Dermis lymphatic vessel endothelial cell (primary cell): ENCODE data around the gene FAM222B. TPM values are rescaled to one million over a fixed set of nuclear protein-coding genes. Genes with fewer than 3 reads are reported as not detected.

Experiments used
- total RNA-seq: library from RNA; depleted of rRNA; stranded (reverse); fragments of >200 nt; gene quantifications from 2 replicates; pipeline ENCODE4 v1.2.1, GENCODE V29; 2014

Gene FAM222B
- 6.0 and 7.9 TPM in 2 replicates for total RNA-seq

DNA sequence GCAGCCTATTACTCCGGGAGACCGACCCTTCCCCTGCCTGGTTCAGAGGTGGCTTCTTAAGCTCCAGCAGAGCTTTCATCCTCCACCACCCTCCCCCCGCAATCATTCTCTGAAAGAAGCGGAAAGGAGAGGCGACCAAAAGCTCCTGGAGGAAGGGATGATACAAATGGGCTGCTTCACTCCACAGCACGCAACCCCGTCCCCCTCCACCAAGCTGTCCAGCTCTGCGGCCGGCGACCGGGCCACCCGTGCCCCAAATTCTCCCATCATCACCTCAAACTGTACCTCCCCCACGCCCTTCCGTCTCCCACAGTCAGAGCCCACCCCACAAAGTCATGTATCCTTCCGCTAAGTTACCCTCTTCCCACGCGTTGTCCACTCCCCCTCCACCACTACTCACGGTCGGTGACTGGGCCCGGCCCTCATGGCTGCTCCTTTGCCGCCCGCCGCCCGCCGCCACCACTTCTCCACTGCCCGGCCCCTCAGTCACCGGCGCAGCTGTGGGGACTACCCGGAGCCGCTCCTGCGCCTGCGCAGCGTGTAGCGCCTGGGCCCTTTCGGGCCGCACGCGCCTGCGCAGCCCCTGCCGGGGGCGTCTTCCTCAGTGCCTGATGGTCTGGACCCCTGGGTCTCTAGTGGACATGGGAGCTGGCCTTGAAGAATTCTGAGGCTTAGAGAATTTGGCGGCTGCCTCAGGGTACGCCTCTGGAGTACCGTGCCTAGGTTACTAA lies at the start of gene FAM222B:
FAM222B (minus strand) TSS at position 509 of the 731 bp plus-strand sequence. CDS start 76,123 bp downstream, outside the sequence.

GRCh38 chr17:28854457-28855335 lies 12.1 kb upstream of the FAM222B start, which contains the start of gene ERAL1:
TSS of gene ERAL1 (plus strand) at chr17:28855016. CDS start at chr17:28855035, 19 bp downstream.

GRCh38 chr17:28743243-28744103 lies 99.1 kb downstream of the FAM222B start, which contains the start of gene TRAF4:
TSS of gene TRAF4 (plus strand) at chr17:28744011. CDS start at chr17:28744113, 102 bp downstream.

GRCh38 chr17:28728364-28729200 lies 114.0 kb downstream of the FAM222B start, which contains the start of gene NEK8:
TSS of gene NEK8 (plus strand) at chr17:28728788. CDS start at chr17:28728814, 26 bp downstream.

DNA sequence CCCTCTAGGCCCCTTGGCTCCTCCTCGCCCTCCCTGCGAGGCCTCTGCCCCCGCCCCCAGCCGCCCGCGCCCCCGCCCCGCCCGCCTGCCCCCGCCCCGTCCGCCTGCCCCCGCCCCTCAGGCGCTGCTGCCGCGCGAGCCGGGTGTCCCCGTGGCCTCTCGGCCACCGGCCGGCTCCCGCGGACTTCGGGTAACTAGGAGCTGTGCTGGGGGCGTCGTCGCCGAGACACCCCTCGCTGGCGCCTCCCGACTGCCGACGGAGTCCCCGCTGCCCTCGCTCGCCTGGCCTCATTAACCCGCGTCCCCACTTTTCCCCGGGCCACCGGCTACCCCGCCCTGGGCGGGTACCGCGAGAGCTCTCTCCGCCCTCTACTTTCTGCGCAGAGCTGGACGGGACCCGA lies 116.4 kb downstream of the FAM222B start, which contains the start of gene TLCD1:
TLCD1 (minus strand) TSS at position 8 of the 401 bp plus-strand sequence. CDS start 136 bp downstream, outside the sequence.

DNA sequence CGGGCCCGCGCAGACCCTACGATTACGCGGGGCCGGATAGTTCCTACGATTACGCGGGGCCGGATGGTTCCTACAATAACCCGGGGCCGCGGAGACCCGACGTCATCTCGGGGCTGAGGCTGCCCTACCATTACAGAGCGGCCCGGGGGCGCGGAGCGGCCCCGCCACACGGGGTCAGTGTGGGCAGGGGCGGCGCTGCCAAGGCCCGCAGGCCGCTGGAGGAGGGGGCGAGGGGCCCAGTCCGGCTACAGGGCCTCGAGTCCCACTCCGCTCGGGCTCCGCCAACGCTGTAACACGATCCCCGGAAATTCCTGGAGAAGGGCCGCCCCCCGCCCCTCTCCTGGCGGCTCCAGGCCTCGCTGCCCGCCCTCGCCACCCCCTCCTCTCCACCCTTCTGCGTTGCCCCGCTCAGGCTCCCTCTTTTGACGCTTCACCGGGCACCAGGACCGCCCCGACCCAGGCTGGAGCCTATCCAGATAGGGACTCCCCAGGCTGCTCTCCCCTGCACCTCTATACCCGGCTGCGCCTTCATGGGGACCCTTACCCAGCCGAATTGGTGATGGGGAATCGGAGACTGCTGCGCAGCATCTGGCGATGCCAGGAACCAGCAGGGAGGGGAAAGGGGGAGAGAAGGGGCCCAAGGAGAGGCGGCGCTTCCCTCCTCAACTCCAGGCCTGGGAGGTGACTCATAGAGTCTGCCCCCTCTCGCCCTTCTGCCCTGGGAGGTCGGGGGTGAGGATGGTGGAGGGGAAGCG lies 124.8 kb downstream of the FAM222B start, which contains the start of gene RAB34:
RAB34 (minus strand) TSS at position 291 of the 755 bp plus-strand sequence. CDS start 602 bp downstream, outside the sequence.

DNA sequence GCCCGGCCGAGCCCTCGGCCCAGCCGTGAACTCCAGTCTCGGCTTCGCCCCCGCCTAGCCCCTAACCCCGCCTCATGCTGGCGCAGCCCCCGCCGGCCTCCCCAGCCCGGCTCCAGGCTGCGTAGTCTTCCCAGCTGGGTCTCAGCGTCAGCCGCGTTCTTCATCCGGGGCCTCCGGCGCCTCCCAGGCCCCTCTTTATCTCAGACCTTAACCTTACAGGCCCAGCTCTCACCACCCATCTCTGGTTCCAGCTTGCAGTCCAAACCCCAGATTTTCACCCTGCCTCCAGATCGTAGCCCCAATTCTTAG lies 130.9 kb downstream of the FAM222B start, which contains the start of gene PROCA1:
PROCA1 (minus strand) TSS at position 166 of the 309 bp plus-strand sequence. CDS start 228 bp downstream, outside the sequence.

Other genes starting within 250 kb of the FAM222B start
- 5.4 and 6.0 TPM in 2 replicates for gene SPAG5, start 243.8 kb downstream of the FAM222B start, total RNA-seq
- 2.6 and 3.3 TPM in 2 replicates for gene RSKR, start 228.6 kb downstream of the FAM222B start, total RNA-seq
- gene BLTP2, start 197.6 kb downstream of the FAM222B start, total RNA-seq: 129 and 154 TPM in 2 replicates
- 68.0 and 80.6 TPM in 2 replicates for gene SDF2, start 180.9 kb downstream of the FAM222B start, total RNA-seq
- 43.7 and 50.7 TPM in 2 replicates for gene SUPT6H, start 180.6 kb downstream of the FAM222B start, total RNA-seq
- gene PROCA1, start 130.9 kb downstream of the FAM222B start, total RNA-seq: 0.22 and 0.26 TPM in 2 replicates
- 12.1 and 27.4 TPM in 2 replicates for gene RAB34, start 124.9 kb downstream of the FAM222B start, total RNA-seq
- 614 and 651 TPM in 2 replicates for gene RPL23A, start 122.8 kb downstream of the FAM222B start, total RNA-seq
- 0.34 and 1.2 TPM in 2 replicates for gene TLCD1, start 116.6 kb downstream of the FAM222B start, total RNA-seq
- 1.6 and 2.0 TPM in 2 replicates for gene NEK8, start 114.0 kb downstream of the FAM222B start, total RNA-seq
- 21.0 and 24.1 TPM in 2 replicates for gene TRAF4, start 98.8 kb downstream of the FAM222B start, total RNA-seq
- gene ERAL1, start 12.2 kb upstream of the FAM222B start, total RNA-seq: 26.0 and 26.2 TPM in 2 replicates
- 72.4 and 109 TPM in 2 replicates for gene FLOT2, start 54.9 kb upstream of the FAM222B start, total RNA-seq
- gene DHRS13, start 60.3 kb upstream of the FAM222B start, total RNA-seq: 6.9 and 14.2 TPM in 2 replicates
- gene PHF12, start 108.7 kb upstream of the FAM222B start, total RNA-seq: 5.2 and 9.5 TPM in 2 replicates
- gene SEZ6, start 163.2 kb upstream of the FAM222B start, total RNA-seq: under 0.01 TPM in 1 of 2 replicates, not detected in the other
- 0.86 and 2.3 TPM in 2 replicates for gene PIPOX, start 200.4 kb upstream of the FAM222B start, total RNA-seq